ENCODE data around the gene PRR35.

- TF ChIP-seq, protein P1, sequence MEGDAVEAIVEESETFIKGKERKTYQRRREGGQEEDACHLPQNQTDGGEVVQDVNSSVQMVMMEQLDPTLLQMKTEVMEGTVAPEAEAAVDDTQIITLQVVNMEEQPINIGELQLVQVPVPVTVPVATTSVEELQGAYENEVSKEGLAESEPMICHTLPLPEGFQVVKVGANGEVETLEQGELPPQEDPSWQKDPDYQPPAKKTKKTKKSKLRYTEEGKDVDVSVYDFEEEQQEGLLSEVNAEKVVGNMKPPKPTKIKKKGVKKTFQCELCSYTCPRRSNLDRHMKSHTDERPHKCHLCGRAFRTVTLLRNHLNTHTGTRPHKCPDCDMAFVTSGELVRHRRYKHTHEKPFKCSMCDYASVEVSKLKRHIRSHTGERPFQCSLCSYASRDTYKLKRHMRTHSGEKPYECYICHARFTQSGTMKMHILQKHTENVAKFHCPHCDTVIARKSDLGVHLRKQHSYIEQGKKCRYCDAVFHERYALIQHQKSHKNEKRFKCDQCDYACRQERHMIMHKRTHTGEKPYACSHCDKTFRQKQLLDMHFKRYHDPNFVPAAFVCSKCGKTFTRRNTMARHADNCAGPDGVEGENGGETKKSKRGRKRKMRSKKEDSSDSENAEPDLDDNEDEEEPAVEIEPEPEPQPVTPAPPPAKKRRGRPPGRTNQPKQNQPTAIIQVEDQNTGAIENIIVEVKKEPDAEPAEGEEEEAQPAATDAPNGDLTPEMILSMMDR (IDR thresholded peaks at IDR 0.05) = peak; percentile 56 to 62 (median 58)
- no peak for TF ChIP-seq POLR2A (IDR thresholded peaks at IDR 0.05)
Measured at GRCh38 chr16:578870-579405, 18.7 kb downstream of the PRR35 start.
